Activated effector memory CD4-positive, alpha-beta T cell treated with Interleukin-2 at 50 U/mL for 16 hours (primary cell): ENCODE results near the gene PPP1CA.

Experiments
- DNase-seq: peaks from one replicate; pipeline ENCODE4 v3.0.0-alpha.2; 2020

Gene PPP1CA

DNA sequence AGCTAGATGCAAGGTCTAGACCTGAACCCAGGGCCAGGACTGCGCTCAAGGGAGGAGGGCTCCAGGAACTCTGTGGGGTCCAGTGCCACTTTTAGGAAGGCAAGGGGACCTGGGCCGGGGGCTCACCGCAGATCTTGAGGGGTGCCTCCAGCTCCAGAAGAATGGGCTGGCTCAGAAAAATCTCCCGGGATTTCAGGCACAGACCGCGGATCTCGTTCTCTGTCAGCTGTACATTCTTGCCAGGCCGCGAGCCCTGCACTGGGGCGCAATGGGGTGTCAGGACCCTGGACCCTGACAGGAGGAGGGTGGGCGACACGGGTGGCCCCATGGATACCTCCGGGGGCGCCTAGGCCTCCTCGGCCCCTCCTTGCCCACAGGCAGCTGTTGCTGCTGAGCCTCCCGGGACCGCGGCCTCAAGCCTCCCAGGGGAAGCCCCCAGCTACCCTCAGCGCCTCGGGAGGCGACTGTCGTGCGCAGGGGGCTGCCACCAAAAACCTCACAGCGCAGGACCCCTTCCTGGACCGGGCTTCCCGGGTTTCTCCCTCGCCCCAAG, 640 bp downstream of the PPP1CA start:
- DNase-seq = no peak

GRCh38 chr11:67400251-67400941, 1.3 kb downstream of the PPP1CA start:
- no peak for DNase-seq

DNA sequence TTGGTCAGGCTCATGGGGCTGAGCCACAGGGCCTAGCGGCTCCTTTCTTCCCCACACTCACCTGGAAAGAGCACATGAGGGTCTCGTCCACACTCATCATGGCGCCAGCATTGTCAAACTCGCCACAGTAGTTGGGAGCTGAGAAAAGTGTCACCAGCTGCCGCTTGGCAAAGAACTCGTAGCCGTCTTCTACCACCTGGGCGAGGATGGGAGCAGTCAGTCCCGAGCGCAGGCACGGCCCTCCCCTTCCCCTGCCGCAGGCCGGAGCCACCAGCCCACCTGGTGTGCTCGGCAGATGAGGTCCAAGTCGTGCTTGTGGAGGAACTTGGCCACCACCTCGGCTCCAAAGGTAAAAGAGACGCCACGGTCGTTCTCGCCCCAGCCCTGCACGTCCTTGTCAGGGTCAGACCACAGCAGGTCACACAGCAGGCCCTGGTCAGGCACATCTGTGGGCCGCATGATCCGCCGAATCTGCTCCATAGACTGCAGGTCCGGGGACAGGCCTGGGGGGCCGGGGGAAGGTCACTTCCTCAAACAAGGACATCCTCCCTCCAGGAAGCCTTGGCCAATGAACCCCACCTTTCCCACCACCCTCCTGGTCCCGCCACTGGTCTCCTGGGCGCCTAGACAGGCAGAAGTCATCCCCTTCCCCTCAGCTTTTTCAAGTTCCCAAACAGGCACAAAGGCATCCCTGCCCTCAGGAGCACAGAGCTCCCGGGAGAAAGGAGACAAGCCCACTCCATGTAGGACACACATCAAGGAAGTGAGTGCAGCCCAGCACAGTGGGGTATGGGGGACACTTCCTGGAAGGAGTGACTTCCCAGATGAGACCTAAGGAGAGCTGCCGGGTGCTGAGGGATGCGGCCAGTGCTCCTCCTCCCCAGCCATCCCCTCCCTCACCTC, 2.7 kb downstream of the PPP1CA start:
- DNase-seq = no peak

- DNase-seq = no peak
Measured at GRCh38 chr11:67397986-67398660, 3.5 kb downstream of the PPP1CA start.

GRCh38 chr11:67397536-67397935, 4.1 kb downstream of the PPP1CA start:
- no peak for DNase-seq

GRCh38 chr11:67396587-67397389, 4.9 kb downstream of the PPP1CA start:
- DNase-seq = no peak

DNA sequence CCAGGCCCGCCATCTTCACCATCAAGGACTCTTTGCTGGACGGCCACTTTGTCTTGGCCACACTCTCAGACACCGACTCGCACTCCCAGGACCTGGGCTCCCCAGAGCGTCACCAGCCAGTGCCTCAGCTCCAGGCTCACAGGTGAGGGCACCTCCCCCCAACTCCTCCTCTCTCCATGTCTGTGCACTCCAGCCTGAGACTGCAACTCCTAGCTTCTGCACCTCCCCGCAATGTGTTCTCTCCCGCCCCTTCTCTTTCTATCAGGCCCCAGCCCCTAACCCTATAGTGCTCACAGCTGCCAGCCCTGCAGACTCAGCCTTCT, 5.4 kb downstream of the PPP1CA start:
- DNase-seq = no peak

GRCh38 chr11:67395555-67396258, 6.0 kb downstream of the PPP1CA start:
- DNase-seq = no peak

DNA sequence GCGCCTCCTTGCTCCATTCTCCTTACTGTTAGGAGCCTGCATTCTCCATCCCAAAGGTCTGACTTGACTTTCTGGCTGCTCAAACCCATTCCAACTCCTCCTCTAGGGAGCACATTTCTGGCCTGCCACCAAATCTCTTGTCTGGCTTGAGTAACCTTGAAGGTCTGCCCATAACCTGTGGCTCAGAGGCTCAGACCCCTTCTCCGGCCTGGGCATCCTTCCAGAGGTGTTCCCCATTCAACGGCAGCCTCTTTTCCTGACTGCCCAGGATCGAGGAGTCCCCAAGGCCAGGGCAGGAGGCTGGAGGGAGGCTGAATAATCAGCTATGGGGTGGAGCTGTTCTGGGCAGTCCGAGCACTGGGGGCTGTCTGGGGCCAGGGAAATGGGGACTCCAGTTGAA, 7.7 kb downstream of the PPP1CA start:
- no peak for DNase-seq

GRCh38 chr11:67393437-67393836, 8.2 kb downstream of the PPP1CA start:
- DNase-seq = no peak

DNA sequence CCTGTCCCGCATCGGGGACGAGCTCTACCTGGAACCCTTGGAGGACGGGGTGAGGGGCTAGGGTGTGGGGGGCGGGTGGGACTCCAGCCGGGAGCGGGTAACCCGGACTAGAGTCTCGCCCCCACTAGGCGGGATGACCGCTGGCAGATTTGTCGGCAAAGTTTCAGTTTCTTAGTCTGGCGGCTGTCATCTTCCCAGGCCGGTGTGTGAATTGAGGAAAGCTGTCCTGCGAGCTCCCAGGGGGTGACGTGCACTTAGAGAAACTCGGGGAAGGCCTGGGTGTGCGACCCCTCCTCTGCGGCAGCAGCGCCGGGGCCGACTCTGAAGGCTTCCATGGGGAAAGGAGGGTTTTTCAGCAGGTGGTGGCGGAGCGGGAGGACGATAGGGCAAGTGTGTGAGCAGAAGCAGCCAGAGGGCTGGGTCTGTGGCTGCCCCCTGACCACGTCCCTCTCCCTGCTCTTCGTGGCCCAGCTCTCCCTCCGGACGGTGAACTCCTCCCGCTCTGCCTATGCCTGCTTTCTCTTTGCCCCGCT, 9.4 kb downstream of the PPP1CA start:
- no peak for DNase-seq

GRCh38 chr11:67391304-67392182, 10.1 kb downstream of the PPP1CA start, which contains the start of gene RAD9A:
RAD9A (plus strand) TSS chr11:67391986; CDS start chr11:67392045, 59 bp downstream.
- DNase-seq = peak; percentile 89

DNA sequence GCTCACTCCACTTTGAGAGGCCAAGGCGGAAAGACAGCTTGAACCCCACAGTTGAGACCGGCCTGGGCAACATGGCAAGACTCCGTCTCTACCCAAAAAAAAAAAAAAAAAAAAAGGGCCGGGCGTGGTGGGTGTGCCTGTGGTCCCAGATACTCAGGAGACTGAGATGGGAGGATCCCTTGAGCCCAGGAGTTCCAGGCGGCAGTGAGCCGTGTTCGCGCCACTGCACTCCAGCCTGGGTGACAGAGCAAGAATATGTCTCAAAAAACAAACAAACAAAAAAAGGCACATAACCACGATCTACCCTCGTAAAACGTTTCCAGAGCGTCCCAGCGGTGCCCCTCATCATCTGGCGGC, 10.7 kb downstream of the PPP1CA start:
- DNase-seq = no peak

DNA sequence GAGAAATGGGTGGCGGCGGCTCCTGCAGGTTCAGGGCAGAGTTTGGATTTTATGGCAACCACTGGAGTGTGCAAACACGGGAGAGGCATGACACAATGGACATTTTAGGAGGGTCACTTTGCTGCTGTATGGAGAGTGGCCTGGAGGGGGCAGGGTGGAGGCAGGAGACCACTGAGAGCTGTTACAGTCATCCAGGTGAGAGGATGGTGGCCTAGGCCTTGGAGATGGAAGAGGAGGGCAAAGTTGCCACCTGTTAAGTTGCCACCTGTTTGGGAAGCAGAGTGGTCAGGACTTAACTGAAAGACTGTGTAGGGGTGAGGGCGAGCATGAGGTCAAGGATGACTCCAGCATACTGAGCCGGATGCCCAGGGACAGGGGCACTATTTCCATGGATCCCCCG, 12.2 kb downstream of the PPP1CA start:
- no peak for DNase-seq

DNA sequence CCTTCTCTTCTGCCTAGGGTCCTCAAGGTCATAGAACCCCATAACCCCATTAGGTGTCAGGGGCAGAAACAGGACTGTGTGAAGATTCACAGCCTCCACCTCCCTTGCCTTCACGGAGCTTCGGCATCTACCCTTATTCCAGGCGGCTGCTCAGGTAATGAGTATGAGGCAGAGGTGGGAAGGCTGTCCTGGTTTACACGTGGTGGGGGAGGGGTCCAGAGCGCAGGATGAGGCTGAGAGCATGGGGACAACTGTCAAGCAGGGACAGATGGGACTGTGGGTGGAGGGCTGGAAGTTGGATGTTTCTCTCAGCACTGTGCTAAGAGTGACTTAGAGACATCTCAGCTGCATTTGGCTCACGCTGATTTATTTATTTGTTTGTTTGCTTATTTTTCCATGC, 14.1 kb downstream of the PPP1CA start:
- no peak for DNase-seq

GRCh38 chr11:67387069-67387468, 14.6 kb downstream of the PPP1CA start:
- no peak for DNase-seq

- DNase-seq = no peak
Measured at GRCh38 chr11:67384851-67385366, 16.7 kb downstream of the PPP1CA start.

GRCh38 chr11:67382276-67383136, 19.2 kb downstream of the PPP1CA start:
- peak; percentile 74 for DNase-seq

- DNase-seq = no peak
Measured at GRCh38 chr11:67381244-67381972, 20.2 kb downstream of the PPP1CA start.
